NCI-H1930 (cell line): ENCODE measurements around the gene C9orf57.
"Not testable (repeated sequence)": the region's sequence is repeated elsewhere in the genome, so short reads cannot be mapped to it uniquely, and the experiment has no call there.

Source experiments
- DNase-seq, 2 experiments: peaks; one replicate each; lab custom pipeline; 2025; lab: John Stamatoyannopoulos, UW

Gene C9orf57

DNA sequence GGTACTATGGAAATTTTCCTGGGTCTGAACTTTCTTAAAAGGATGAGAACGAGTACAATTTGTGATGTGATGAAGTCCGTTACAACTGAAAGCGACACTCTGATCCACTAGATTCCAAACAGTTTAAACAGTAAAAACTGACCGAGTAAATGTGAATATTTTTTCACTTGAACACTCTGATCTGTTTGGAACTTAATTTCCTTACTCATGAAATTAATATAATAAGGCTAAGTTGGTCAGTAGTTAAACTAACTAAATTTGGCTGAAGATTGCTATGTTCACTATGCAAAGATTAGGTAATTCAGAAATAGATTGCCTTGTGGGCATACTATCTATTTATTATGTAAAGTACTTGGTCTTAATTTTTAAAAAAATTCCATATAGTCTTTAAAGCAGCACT, at the start of gene C9orf57:
Gene C9orf57, minus strand, starts transcription at position 101 of the 400 bp plus-strand sequence. CDS start 1,282 bp downstream, outside the sequence.
- no peak for DNase-seq

DNA sequence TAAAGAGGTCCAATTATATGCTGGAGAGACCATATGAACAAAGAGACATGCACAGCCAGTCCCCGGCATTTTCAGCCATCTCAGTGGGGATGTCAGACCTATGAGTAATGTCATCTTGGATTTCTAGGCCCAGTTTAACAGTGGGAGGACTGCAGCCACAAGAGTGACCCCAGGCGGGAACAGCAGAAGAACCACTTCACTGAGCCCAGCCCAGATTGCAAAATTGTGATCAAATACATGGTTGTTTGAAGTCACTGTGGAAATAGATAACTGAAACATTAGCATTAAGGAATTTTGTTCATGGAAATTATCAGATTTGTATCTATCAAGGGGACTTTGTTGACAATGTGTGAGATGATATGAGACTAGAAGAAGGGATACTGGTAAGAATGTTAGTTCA, 42.1 kb upstream of the C9orf57 start:
- DNase-seq: no peak

DNA sequence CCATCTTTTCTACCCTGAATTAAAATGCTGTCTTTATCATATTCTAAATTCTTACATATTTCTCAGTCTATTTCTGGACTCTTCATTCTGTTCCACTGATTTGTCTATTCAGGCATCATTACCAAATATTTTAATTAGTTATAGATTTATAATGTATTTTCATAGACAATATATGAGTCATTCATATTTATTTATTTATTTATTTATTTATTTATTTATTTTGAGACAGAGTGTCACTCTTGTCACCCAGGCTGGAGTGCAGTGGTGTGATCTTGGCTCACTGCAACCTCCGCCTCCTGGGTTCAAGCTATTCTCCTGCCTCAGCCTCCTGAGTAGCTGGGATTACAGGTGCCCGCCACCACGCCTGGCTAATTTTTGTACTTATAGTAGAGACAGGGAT, 35.1 kb upstream of the C9orf57 start:
- DNase-seq: not testable (repeated sequence)

GRCh38 chr9:72092820-72093219, 32.4 kb upstream of the C9orf57 start:
- DNase-seq: no peak

DNA sequence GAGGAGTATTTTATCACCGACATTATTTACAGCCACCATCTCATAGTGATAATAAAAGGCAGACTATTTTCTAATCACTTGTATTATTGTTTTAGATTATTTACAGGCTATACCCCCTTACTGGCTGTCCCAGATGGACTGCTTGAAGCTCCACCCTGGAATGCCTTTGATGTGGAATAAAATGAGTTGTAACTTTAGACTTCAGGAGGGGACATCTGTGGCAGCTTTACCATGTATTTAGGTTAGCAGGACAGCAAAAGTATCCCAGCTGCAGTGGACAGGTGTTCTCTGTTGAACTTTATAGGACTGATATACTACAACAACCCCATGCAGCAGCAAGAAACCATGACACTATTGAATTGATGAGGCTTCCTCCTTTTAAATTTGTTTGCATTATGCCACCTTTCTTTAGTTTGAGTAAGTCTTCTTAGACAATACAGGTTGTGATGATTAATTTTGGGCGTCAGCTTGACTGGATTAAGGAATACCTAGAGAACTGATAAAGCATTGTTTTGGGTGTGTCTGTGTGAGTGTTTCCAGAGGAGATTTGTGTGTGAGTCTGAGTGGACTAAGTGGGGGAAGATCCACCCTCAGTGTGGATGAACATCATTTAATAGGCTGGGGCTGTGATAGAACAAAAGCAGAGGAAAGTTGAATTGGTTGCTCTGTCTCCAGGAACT, 29.2 kb upstream of the C9orf57 start:
- DNase-seq: no peak

- no peak for DNase-seq
These were observed 22.1 kb upstream of the C9orf57 start for GRCh38 chr9:72082536-72082935.

DNA sequence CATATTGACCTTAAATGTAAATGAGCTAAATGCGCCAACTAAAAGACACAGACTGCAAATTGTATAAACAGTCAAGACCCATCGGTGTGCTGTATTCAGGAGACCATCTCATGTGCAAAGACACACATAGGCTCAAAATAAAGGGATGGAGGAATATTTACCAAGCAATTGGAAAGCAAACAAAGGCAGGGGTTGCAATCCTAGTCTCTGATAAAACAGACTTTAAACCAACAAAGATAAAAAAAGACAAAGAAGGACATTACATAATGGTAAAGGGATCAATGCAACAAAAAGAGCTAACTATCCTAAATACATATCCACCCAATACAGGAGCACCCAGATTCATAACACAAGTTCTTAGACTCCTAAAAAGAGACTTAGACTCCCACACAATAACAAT, 14.3 kb upstream of the C9orf57 start:
- DNase-seq: not testable (repeated sequence)

DNA sequence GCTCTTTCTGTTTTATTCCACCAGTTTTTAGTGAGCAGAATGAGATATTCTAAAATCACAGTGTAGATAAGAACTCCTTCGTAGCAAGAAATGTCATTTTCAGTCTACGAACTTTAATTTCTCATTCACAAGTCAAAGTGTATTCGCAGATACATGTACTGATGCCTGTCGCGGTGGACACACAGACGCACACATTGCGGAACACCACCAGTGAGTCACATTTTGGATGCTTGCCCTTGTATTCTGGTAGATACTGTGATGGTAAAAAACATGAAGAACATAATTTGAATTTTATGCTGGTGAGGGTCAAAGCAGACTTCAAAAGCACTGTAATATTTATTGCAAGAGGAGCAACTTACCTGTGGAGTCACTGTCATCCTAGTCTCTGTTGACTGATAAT, 4.7 kb upstream of the C9orf57 start:
- no peak for DNase-seq

- DNase-seq: no peak
These were observed 8.3 kb downstream of the C9orf57 start for GRCh38 chr9:72052122-72052521.

GRCh38 chr9:72048850-72049249, 11.6 kb downstream of the C9orf57 start:
- DNase-seq: no peak

- DNase-seq: no peak
These were observed 13.6 kb downstream of the C9orf57 start for GRCh38 chr9:72046630-72047456.

DNA sequence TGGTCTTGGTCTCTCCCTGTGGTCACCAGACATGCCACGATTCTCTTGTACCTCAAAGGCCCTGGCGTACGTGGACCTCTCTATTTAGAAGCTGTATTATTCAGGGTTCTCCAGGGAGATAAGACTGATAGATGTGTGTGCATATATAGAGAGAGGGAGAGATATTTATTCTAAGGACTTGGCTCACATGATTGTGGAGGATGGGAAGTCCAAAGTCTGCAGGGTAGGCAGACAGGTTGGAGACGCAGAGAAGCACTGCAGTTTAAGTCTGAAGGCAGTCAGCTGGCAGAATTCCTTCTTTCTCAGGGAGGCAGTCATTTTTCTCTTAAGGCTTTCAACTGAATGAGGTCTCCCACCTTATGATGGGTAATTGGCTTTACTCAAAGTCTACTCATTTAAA, 16.3 kb downstream of the C9orf57 start:
- DNase-seq: no peak

DNA sequence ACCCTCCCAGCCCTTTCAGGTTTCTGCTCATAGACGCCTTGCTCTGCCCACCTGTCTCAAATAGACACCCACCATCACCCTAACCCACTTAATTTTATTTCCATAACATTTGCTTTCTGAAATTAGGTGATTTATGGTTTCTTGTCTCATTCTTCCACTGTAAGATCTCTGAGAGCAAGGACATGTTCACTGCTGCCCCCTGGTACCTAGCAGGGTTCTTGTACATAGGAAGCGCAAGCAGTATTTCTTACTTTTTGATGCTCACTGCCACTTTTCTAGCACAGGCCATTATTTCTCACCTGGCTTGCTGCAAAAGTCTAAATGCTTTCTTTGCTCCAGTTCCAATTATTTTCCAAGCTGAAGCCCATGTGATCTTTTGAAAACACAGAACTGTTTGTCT, 16.8 kb downstream of the C9orf57 start:
- no peak for DNase-seq

DNA sequence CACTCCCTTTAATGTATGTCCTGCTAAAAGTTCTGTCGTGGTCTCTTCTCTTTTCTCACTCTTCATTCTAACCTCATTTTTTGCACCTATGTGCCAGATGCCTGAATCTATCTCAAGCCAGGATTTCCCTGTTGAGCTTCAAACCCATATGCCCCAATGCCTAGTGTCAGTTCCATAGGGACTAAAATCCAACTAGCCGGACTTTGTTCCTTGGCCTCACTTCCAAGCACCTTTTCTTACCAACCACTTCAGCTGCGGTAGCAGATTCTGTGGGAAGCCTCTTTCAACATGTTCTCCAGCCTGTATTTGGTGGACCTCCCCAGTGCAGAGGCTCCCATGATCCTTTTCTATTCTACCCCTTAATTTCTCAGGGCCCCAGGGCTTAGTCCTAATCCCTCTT, 17.5 kb downstream of the C9orf57 start:
- no peak for DNase-seq

GRCh38 chr9:72041775-72042194, 18.6 kb downstream of the C9orf57 start:
- no peak for DNase-seq

- DNase-seq: no peak
These were observed 19.0 kb downstream of the C9orf57 start for GRCh38 chr9:72041369-72041768.

DNA sequence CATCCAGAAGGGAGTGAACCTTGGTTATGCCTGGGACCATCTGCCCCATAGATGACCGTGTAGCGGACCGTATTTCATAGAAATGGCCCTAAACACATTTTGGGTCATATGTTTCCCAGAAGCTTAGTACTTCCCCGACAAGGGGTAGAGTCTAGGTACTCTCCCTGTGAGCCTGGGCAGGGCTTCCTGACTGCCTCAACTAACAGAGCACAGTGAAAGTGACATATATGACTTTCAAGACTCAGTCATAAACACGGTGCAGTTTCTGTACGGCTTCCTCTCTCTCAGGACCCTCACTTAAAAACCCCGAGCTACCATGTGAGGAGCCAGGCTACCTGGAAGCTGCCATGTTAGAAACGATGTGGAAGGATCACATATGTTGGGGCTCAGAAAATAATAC, 20.9 kb downstream of the C9orf57 start:
- no peak for DNase-seq

GRCh38 chr9:72038890-72039410, 21.5 kb downstream of the C9orf57 start:
- DNase-seq: peak; percentile 57 to 73

- peak in 1 of 2 experiments; percentile 5 for DNase-seq
These were observed 22.0 kb downstream of the C9orf57 start for GRCh38 chr9:72038408-72038807.

GRCh38 chr9:72037571-72037970, 22.8 kb downstream of the C9orf57 start:
- DNase-seq: no peak

DNA sequence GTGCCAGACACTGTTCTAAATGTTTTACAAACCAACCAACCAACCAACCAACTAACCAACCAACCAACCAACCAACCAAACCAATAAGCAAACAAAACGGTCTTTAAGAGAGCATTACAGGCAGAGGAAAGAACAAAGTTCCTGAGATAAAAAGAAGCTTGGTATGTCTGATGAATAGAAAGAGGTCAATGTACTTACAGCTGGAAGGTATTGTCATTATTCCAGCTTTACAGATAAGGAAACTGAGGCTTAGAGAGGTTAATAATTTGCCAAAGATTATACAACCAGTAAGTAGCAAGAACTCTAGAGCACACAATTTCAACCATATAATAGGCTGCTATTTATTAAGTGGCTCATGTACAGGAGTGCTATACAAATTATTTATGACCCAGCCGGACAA, 29.6 kb downstream of the C9orf57 start:
- no peak for DNase-seq

GRCh38 chr9:72029986-72030385, 30.4 kb downstream of the C9orf57 start:
- DNase-seq: no peak

DNA sequence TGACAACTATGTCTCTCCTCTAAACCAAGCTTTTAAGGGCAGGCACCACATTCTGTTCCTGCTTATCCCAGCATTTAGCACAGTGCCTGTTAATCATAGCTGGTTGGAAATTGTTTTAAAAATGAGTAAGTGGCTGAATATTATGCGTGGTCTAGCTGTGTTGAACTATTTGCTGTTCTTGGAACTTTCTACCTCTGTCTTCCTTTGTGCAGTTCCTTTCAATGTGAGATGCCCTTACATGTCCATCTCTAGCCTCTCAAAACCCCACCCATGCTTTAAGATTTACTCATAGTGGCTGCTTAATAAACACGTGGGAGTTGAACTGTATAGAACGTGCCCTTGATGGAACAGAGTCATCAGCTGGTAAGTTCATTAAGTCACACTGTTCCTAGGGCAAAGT, 34.5 kb downstream of the C9orf57 start:
- no peak for DNase-seq
